HUES6 (cell line): ENCODE measurements around the gene SEZ6L.
"Not testable (repeated sequence)": the region's sequence is repeated elsewhere in the genome, so short reads cannot be mapped to it uniquely, and the experiment has no call there.

ENCODE experiments used
- H3K27ac ChIP-seq: 2 replicates; pipeline ENCODE4 v1.7.0; 2013; ENCODE audit warnings: low read depth, mild to moderate bottlenecking, low read length, inconsistent platforms
- H3K27me3 ChIP-seq: 2 replicates; pipeline ENCODE4 v1.6.1; 2013; ENCODE audit warnings: low read length; ENCODE audit not compliant: control insufficient read depth, insufficient read depth
- H3K36me3 ChIP-seq: 2 replicates; pipeline ENCODE4 v1.6.1; 2013; ENCODE audit warnings: low read length; ENCODE audit not compliant: control insufficient read depth, insufficient read depth
- H3K4me1 ChIP-seq: 2 replicates; pipeline ENCODE4 v1.6.1; 2013; ENCODE audit warnings: low read length; ENCODE audit not compliant: control insufficient read depth, insufficient read depth
- H3K4me3 ChIP-seq: 2 replicates; pipeline ENCODE4 v1.5.1; 2013; ENCODE audit warnings: low read depth, low read length
- H3K9ac ChIP-seq: one replicate; pipeline ENCODE4 v1.6.1; 2013; ENCODE audit warnings: mild to moderate bottlenecking, low read length
- H3K9me3 ChIP-seq: 2 replicates; pipeline ENCODE4 v1.6.1; 2013; ENCODE audit warnings: low read depth, low read length; ENCODE audit not compliant: control insufficient read depth, insufficient read depth

Gene SEZ6L

GRCh38 chr22:26404851-26405421 is 235.7 kb downstream of the SEZ6L start:
- H3K9me3 ChIP-seq = no peaks in the 10 kb centered on the region
- no peaks in the 10 kb centered on the region for H3K36me3 ChIP-seq
- H3K9ac ChIP-seq = no peak overlapping the region
- no peak overlapping the region for H3K4me3 ChIP-seq
- H3K4me1 ChIP-seq = peaks cover 10% of the 10 kb centered on the region; the same call in 1 of the 2 replicates
- H3K27ac ChIP-seq = no peak overlapping the region
- no peaks in the 10 kb centered on the region for H3K27me3 ChIP-seq

GRCh38 chr22:26406118-26406517 is 236.9 kb downstream of the SEZ6L start:
- H3K9ac ChIP-seq = no peak overlapping the region
- peaks cover 4% of the 10 kb centered on the region; the same call in 1 of the 2 replicates for H3K27me3 ChIP-seq
- no peaks in the 10 kb centered on the region for H3K9me3 ChIP-seq
- no peak overlapping the region for H3K4me3 ChIP-seq
- no peak overlapping the region for H3K27ac ChIP-seq
- H3K4me1 ChIP-seq = peaks cover 10% of the 10 kb centered on the region; the same call in 1 of the 2 replicates
- H3K36me3 ChIP-seq = no peaks in the 10 kb centered on the region

GRCh38 chr22:26408562-26409220 is 239.4 kb downstream of the SEZ6L start:
- not testable (repeated sequence) for H3K4me3 ChIP-seq, H3K9ac ChIP-seq, H3K9me3 ChIP-seq, H3K4me1 ChIP-seq, H3K36me3 ChIP-seq, H3K27ac ChIP-seq
- H3K27me3 ChIP-seq = peaks cover 12% of the 10 kb centered on the region; the same call in 1 of the 2 replicates

- Histone ChIP-seq H3K36me3 (no peaks in the 10 kb centered on the region), H3K27me3 (peaks cover 12% of the 10 kb centered on the region; the same call in 1 of the 2 replicates), H3K4me3 (no peak overlapping the region), H3K9me3 (no peaks in the 10 kb centered on the region), H3K4me1 (peaks cover 8% of the 10 kb centered on the region; the same call in 1 of the 2 replicates), H3K27ac (no peak overlapping the region), H3K9ac (no peak overlapping the region)
Observed at GRCh38 chr22:26409719-26410335, 240.6 kb downstream of the SEZ6L start.

GRCh38 chr22:26410386-26410785 is 241.1 kb downstream of the SEZ6L start:
- no peaks in the 10 kb centered on the region for H3K9me3 ChIP-seq
- H3K27me3 ChIP-seq = peaks cover 12% of the 10 kb centered on the region; the same call in 1 of the 2 replicates
- H3K27ac ChIP-seq = no peak overlapping the region
- no peak overlapping the region for H3K9ac ChIP-seq
- no peaks in the 10 kb centered on the region for H3K36me3 ChIP-seq
- H3K4me3 ChIP-seq = no peak overlapping the region
- H3K4me1 ChIP-seq = peaks cover 2% of the 10 kb centered on the region; the same call in 1 of the 2 replicates

GRCh38 chr22:26414347-26414746 is 245.1 kb downstream of the SEZ6L start:
- no peak overlapping the region for H3K9ac ChIP-seq
- no peaks in the 10 kb centered on the region for H3K36me3 ChIP-seq
- H3K9me3 ChIP-seq = no peaks in the 10 kb centered on the region
- H3K4me3 ChIP-seq = no peak overlapping the region
- H3K27me3 ChIP-seq = peaks cover 17% of the 10 kb centered on the region; the same call in 1 of the 2 replicates
- H3K4me1 ChIP-seq = peaks cover 13% of the 10 kb centered on the region
- H3K27ac ChIP-seq = no peak overlapping the region

GRCh38 chr22:26416256-26416655 is 247.0 kb downstream of the SEZ6L start:
- Histone ChIP-seq H3K9ac (no peak overlapping the region), H3K9me3 (no peaks in the 10 kb centered on the region), H3K27me3 (peaks cover 11% of the 10 kb centered on the region; the same call in 1 of the 2 replicates), H3K36me3 (no peaks in the 10 kb centered on the region), H3K4me1 (peaks cover 13% of the 10 kb centered on the region), H3K27ac (no peak overlapping the region), H3K4me3 (no peak overlapping the region)

- no peak overlapping the region for H3K4me3 ChIP-seq
- H3K9me3 ChIP-seq = no peaks in the 10 kb centered on the region
- no peak overlapping the region for H3K27ac ChIP-seq
- H3K36me3 ChIP-seq = no peaks in the 10 kb centered on the region
- H3K9ac ChIP-seq = no peak overlapping the region
- H3K27me3 ChIP-seq = peaks cover 8% of the 10 kb centered on the region; the same call in 1 of the 2 replicates
- peaks cover 13% of the 10 kb centered on the region for H3K4me1 ChIP-seq
Observed at GRCh38 chr22:26416670-26417276, 247.5 kb downstream of the SEZ6L start.

- Histone ChIP-seq H3K27me3 (peaks cover 6% of the 10 kb centered on the region; the same call in 1 of the 2 replicates), H3K36me3 (no peaks in the 10 kb centered on the region), H3K9ac (no peak overlapping the region), H3K27ac (no peak overlapping the region), H3K4me1 (peaks cover 13% of the 10 kb centered on the region), H3K4me3 (no peak overlapping the region), H3K9me3 (0 out of 2 replicates have a peak, but pooled peaks cover under 1% of the 10 kb centered on the region)
Observed at GRCh38 chr22:26417406-26417805, 248.1 kb downstream of the SEZ6L start.

GRCh38 chr22:26418620-26419019 is 249.4 kb downstream of the SEZ6L start:
- Histone ChIP-seq H3K27ac (no peak overlapping the region), H3K4me3 (no peak overlapping the region), H3K4me1 (peaks cover 13% of the 10 kb centered on the region), H3K36me3 (no peaks in the 10 kb centered on the region), H3K9ac (no peak overlapping the region), H3K27me3 (0 out of 2 replicates have a peak, but pooled peaks cover 4% of the 10 kb centered on the region), H3K9me3 (peaks cover 7% of the 10 kb centered on the region)
